Activated CD8-positive, alpha-beta memory T cell treated with anti-CD3 and anti-CD28 coated beads, Interleukin-2, amount 50 U/mL, for 24 hours (primary cell): Measurements from ENCODE around the gene FRY.

ENCODE experiments used
- DNase-seq: peaks from one replicate; pipeline ENCODE4 v3.0.0-alpha.2; 2020; ENCODE audit errors: extremely low read depth

Gene FRY

GRCh38 chr13:32016631-32017030 is 14.9 kb upstream of the FRY start:
- no peak for DNase-seq

DNA sequence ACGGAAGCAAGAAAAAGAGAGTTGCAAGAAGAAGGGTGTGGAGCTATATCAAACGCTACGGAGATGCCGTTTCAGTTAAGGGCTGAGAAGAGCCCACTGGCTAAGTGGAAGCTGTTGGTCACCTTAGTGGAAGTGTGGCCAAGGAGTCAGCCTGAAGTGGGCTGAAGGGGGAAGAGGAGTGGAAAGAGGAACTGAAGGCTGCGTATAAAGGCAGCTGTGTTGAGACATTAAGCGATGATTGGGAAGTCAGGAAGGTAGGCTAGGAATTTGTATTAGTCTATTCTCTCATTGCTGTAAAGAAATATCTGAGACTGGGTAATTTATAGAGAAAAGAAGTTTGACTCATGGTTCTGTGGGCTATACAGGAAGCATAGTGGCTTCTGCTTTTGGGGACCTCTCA is 14.1 kb upstream of the FRY start:
- DNase-seq, result no peak

DNA sequence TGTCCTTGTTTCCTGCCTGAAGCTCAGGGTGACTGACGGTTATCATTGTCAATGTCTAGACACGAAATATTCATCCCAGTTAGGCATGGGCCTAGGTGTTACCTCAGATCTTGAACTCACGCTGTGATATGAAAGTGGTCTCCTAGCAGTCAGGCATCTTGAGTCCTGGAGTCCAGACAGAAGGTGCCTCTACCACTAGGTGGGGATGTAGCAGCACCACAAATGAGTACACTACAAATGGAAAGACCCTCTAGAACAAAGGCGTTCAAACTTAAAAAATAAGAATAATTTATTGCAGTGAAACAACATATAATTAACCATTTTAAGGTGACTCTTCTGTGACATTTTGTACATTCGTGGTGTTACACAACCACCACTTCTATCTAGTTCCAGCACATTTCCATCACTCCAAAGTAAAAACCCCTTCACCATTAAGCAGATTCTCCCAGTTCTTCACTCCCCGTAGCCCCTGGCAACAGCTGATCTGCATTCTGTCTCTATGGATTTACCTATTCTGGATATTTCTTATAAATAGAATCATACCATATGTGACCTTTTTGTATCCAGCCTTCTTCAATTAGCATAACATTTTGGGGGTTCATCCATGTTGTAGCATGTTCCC is 11.9 kb upstream of the FRY start:
- DNase-seq, result no peak

DNA sequence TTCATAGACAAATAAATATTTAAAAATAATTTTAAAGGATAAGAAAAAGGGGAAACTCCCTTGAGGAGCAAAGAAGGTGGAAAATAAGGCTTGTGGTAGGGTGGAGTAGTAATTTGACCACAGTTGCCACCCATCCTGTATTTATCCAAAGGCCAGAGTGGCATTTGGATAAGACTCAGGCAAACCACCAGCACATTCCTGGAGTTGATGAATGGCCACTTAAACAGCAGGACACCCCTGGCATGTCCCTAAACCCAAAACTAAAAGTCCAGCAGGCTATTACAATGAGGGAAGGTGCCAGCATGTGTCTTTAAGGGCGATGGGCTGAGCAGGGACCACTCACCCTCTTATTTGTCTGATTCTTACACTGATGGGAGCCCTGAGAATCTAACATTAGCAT is 9.8 kb upstream of the FRY start:
- no peak for DNase-seq

- no peak for DNase-seq
Observed at GRCh38 chr13:32022311-32022710, 9.3 kb upstream of the FRY start.

DNA sequence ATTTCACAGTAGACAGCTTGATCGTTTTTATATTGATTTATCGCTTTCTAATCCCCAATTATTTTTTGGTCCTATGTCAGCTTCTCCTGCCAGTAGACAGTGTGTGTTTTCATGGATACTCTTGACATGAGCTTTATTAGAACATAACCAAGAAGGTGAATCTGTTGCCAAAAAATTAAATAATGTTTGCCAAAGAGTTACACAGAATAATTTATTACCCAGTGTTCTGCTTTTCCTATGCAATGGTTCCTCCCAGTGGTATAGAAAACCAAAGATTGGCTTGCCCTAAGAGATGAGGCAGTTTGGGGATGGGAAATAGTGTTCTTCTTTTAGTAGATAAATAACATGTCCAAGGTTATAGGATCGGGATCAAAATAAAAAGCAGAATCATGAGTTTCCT is 8.5 kb upstream of the FRY start:
- DNase-seq, result no peak

GRCh38 chr13:32023698-32024097 is 7.9 kb upstream of the FRY start:
- no peak for DNase-seq

DNA sequence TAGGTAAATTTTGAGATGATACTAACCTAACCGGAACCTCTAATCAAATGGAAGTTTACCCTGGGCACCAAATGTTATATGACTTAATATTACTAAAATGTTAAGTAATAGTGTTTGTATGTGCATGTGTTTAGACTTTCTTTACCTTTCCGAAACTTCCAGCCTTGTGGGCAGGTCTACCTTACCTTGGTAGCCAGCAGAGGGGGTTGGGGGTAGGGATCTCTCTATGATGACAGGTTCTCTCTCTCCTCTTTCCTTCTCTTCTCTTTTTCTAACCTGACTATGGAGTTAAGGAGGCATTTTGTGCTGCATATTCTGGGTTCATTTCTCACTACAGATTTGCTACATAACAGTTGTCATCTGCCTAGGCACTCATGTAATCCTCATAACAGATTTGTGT is 6.8 kb upstream of the FRY start:
- DNase-seq, result no peak

- no peak for DNase-seq
Observed at GRCh38 chr13:32025730-32026129, 5.8 kb upstream of the FRY start.

- DNase-seq, result no peak
Observed at GRCh38 chr13:32026623-32027022, 5.0 kb upstream of the FRY start.

GRCh38 chr13:32028711-32029110 is 2.9 kb upstream of the FRY start:
- no peak for DNase-seq

GRCh38 chr13:32029684-32030083 is 1.9 kb upstream of the FRY start:
- no peak for DNase-seq

DNA sequence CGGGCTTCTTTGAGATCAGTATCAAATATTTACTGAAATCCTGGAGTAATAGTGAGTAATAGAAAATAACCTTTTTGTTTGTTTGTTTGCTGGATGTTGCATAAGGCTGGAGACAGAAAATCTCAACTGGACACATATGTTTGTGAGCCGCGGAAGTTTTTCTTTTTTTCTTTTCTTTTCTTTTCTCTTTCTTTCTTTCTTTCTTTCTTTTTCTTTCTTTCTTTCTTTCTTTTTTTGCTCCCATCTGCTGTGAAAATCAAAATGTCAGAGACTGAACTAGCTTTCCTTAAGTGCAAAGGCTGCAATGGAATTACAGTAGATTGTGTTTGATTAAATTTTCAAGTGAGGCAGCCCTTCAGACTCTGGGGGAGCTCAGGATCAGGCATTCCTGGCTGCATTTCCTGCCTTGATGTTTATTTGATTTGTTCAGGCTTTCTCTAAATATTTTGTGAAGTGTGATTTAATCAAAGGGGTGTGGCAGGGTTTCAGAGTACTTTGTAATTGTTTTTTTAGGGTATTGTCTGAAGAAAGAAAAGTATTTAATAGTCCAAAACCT is 319 bp downstream of the FRY start:
- DNase-seq, result no peak

GRCh38 chr13:32032759-32033158 is 1.2 kb downstream of the FRY start:
- DNase-seq, result no peak

GRCh38 chr13:32033744-32034143 is 2.2 kb downstream of the FRY start:
- no peak for DNase-seq

- DNase-seq, result no peak
Observed at GRCh38 chr13:32035716-32036115, 4.1 kb downstream of the FRY start.

DNA sequence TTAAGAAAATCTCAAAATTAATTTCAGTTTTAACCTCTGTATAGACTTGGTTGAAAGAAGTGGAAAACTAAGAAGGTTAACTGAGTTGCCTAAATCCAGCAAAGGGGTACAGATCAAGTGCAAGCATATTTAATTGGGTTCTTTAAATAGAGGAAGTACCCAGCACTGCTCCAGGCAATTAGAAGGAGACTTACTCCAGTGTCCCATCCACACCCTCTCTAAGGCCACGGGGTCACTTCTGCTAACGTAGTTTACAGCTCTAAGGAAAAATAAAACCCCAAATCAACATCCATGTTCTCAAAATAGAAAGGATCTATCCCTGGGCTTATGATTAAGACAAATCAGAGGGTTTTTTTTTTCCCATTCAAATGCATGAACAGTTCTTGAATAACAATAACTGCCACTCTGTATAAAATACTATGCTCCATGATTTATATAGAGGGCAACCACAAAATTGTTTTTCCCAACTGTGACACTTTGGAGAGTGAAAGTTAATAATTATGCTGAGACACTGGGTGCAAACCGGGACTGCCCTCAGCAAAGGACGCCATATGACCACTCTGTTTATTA is 4.6 kb downstream of the FRY start:
- no peak for DNase-seq

- DNase-seq, result no peak
Observed at GRCh38 chr13:32036757-32037156, 5.2 kb downstream of the FRY start.

- no peak for DNase-seq
Observed at GRCh38 chr13:32037471-32037870, 5.9 kb downstream of the FRY start.

DNA sequence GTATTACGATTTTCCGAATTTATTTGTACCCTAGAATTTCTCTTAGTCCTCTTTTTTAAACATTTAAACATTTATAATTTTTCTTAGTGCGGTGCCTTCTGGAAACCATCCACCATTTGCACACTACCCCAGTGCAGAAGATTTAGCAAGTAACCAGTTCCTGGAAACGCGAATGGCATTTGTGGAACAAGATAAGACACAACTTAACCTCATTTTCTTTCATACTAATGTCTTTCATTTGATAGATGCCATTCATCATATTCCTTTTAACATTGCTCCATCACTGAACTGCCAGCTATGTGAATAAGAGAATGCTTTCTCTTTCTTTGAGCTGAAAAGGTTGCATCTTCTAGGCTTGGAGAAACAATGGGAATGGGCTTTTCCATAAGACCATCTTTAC is 6.8 kb downstream of the FRY start:
- no peak for DNase-seq

GRCh38 chr13:32039056-32039455 is 7.5 kb downstream of the FRY start:
- DNase-seq, result no peak

DNA sequence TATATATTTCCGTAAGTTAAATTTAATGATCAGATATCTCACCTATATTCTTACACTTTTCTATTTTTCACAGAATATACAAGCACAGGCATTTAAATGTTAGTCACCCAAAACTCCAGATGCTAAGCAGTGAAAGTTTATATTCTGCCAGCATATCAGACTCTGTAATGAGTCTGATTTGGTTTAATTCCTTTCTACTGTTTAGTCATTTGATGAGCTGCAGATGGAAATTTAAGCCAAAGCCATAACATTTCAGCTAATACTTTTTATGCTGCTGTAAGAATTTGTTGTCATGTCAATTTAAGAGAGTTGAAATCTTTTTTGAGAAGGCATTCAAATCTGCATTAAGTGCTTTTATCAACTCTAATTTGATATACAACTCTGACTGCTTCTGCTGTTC is 8.0 kb downstream of the FRY start:
- no peak for DNase-seq

DNA sequence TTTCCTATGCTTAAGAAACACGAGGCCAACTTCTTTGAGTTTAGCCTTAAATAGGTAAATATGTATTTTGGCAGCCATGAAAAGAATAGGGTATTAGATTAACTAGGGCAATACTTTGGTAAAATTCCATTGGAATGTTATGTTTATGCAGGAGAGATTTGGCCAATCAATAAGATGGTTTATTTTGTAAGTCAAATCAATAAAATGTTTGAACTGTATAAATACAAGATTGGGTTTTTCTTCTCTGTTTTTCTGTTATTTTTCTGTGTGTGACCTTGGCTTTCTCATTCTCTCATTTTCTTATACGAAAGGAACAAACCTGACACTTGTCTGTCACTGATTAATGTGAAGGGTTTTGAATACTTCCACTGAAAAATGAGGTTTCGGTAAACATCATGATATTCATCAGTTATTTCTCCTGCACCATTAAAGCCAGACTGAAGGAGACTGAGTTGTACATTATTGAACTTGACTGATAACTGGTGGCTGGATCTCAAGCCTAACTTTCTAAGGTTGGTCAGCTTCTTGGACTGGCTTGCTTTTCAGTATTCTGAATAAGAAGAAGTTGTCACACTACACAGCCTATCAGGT is 8.6 kb downstream of the FRY start:
- DNase-seq, result no peak

DNA sequence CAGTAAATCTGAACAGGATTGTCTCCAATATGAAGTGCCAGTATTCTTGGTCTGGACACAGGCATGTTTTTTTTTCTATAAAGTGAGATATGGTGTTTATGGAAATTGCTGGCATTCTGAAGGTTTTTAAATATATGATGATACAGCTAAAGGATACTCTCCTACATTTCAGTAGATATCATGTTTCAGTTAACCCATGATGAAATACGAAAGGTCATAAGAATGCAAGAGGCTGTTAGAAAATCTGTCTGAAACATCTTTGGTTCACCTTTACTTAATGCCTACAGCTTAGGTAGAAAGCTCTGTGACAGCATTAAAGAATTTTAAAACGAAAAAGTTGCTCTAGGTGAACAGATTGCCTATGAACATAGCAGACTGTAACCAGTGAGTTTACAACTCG is 9.1 kb downstream of the FRY start:
- DNase-seq, result no peak
